HUDEP-2 (cell line): ENCODE data around the gene CAMK1D.
A peak's percentile ranks its signal among the peaks of the same experiment; 100 is the strongest.

Source experiments
- DNase-seq, 76 experiments: peaks; one replicate each; lab custom pipeline; 2025; ENCODE audit not compliant: unreplicated experiment in 76 of 76; lab: John Stamatoyannopoulos, UW

The CAMK1D gene

DNA sequence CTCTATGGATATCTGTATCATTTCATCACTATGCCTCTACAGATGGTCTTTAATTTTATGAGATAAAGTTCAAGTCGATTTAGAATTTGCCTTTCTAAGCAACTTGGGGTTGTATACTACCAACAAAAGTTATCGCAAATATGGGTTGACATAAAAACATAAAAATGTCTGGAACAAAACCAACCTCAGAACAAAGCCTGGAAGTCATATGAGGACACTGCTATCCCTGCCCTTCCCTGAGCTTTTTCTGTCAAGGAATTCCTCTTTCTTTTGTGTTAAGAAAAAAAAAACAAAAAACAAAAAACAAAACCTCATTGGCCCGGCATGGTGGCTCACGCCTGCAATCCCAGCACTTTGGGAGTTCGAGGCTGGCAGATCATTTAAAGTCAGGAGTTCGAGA is 319.3 kb downstream of the CAMK1D start:
- DNase-seq: no peak

DNA sequence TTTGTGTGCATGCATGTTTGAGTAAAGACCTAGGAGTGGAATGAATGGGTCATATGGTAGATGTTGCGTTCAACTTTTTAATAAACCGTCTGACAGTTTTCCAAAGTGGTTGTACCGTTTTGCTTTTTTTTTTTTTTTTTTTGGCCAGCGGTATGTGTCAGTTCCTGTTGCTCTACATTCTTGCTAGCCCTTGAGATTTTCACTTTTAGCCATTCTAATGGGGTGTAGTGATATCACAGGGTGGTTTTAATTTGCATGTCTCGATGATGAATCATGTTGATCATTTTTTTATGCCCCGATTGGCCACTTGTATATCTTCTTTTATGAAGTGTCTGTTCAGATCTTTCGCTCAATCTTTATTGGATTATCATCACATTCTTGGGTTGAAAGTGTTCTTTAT is 320.7 kb downstream of the CAMK1D start:
- no peak for DNase-seq

DNA sequence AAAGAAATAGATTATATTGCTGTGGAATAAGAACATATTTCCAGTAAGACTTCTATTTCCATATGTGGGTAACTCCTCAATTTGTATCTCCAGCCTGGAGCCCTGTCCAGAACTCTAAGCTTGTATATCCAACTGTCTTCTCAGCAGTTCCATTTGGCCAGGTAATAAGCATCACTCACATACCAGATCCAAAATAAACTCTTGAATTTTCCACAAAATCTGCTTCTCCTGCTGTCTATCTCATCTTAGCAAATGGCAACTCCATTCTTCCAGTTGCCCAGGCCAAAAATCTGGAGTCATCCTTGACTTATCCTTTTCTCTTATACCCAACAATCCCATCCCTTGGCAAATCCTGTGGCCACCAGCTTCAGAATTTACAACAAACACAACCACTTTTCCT is 325.8 kb downstream of the CAMK1D start:
- DNase-seq: no peak

DNA sequence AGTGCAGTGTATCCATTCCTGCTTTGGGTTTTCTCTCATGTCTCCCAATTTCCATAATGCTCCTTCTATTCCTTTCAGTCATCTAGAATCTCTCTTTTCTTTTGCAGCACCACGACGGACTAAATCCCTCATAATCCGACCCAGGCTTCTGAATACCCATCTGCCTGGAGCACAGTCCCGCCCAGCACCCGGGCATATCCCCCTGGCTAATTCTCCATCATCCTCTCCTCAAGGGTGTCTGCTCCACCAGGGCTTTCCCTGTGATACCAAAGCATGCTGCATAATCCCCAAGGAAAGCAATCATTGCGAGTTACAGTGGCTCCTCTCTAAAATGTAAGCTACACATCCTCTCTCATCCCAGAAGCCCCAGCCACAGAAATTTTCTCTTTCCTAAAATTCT is 330.3 kb downstream of the CAMK1D start:
- DNase-seq: no peak

DNA sequence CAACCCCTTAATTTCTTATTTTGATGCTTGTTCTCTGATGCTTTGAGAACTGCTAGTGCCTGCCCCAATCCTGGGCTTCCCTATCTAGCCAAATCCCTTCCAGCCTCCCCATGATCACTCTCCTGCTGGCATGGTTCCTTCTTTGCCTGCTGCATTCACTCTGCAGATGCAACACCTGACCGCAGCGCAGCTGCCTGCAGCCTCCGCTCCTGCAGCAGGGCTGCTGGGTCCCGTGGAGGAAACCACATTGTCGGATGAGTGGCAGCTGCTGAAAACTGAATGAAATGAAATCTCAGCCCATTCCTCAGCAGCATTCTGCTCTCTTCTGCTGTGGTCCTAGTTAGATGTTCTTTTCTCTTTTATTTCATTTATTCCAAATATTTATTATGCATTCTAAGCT is 331.9 kb downstream of the CAMK1D start:
- DNase-seq: no peak

DNA sequence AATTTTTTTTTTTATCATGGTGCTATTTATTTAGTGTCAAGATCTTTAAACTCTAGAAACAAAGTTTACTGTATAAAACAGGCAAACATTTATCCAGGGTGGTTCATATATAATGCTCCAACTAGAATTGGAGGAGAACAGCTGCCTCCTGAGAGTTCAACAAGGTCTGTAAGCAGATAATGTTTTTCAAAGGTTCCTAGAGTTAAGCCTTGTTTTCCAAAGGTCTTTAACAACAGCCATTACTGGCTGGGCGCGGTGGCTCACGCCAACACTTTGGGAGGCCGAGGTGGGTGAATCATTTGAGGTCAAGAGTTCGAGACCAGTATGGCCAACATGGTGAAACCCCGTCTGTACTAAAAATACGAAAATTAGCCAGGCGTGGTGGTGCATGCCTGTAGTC is 335.4 kb downstream of the CAMK1D start:
- DNase-seq: no peak

DNA sequence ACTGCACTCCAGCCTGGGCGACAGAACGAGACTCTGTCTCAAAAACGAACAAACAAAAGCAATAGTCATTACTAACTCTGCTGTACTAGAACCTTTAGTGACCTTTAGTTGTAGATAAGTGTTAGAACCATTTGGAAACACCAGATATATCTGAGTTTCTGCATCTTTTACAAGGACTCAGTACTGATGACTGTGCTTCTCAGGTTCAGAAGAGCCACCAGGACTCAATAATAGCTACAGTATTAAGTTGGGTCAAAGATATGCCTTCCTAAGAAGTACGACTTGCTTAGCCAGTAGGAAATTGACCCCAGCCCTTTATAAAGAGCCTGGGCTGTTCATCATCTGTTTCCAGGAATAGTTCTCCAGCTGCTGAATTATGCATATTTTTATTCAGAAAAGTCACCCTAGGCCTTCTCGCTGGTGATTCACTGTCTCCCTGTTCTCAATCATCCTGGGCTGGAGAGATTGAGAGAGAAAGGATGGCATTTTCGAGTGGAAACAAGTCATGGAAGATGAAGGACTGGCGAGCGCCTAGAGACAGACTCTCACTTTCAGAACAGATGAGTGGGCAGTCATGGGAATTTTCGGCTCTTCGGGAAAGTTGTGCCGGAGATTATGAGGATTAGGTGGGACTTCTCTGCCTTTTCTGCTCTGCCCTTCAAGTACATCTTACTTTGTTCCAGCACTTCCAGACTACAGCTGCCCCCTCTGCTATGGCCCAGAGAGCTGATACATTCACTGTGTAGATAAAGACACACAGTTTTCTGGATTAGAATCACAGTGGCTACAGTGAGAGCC is 336.1 kb downstream of the CAMK1D start:
- no peak for DNase-seq

DNA sequence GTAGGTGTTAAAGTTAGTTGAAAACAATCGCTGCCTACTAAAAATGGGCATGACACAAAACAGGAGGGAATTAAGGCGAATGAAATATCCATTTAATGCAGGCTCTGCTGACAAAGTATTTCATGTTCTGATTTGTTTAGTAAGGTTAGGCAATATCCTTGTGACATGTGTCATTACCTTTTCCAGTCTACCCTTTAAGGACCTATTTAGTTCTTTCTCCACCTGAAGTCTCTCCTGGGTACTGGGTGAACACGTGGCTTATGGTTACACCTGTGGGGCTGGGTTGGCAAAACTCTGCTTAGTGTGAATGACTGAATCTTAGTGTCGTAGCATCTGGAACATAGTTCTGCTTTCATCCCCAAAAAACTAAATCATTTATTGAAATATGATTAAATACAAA is 338.6 kb downstream of the CAMK1D start:
- no peak for DNase-seq

DNA sequence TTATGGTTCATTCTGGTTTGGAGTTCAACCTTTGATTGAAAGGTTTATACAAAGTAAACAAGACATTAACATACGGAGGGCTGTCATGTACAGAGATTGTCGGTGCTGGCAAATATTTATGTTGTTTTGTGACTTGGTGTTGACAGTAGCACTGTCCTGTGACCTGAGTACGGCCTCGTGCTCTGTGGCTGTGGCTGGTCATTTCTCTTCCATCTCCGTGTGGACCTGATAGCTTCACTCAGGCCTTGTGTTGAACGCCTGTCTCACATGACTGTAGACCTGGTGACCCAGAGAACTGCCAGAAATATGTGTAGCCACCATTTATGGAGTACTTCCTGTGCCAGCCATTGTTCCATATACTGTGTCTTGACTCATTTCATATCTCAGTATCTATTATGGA is 340.5 kb downstream of the CAMK1D start:
- DNase-seq: no peak

DNA sequence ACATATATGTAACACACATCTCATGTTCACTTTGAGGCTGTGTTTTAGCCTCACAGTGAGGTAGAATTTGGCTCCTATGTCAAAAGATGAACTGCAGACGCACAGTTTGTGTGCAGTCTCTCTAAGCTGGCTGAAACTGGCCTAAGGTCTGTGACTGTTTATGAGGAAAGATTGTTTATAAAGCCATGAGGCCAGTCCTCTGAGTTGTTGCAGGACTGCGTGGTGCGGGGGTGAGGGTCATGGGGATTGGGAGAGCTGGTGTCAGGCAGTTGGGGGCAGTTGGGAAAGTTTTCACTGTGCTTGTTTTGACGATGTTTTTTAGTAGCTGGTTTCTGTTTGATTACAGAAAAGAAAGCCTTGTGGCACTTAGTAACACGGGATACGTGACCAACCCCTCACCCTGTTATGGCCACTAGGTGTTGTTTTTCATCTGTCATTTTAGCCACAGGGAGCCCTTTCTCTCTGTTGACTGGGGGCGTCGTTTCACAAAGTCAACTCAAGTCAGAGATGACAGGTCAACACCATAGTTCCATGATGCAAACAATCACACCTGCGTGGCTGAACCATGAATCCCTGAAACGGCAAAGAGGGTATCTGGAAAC is 341.3 kb downstream of the CAMK1D start:
- no peak for DNase-seq

DNA sequence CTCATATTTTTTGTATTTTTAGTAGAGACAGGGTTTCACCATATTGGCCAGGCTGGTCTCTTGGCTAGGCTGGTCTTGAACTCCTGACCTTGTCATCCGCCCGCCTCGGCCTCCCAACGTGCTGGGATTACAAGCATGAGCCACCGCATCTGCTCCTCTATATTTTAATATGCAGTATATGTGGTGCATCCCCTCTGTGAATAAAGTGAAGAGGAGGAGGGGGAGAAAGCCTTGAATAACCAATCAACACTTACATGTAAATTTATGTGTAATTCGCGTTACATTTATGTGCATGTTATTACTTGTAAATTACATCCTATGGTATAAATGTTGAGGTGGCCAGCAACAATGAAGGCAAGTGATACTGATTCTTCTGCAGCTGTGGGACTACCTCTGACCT is 342.2 kb downstream of the CAMK1D start:
- no peak for DNase-seq

DNA sequence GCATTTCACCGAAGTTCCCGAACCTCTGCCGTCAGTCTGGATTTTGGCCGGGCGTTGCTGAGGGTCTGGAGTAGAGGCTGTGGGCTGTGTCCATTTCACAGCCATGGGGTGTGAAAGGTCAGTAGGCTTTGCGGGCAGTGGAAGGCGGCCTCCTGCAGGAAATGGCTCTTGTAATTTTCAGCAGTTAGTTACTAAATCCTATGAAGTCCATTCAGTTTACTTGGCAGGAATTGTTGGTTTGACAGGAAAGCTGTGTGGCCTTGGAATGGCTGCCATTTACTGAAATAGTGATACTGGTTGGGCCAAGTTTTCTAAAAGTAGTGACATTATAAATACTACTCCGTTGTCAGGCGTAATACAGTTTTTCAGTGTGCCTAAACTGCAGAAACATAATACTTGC is 348.4 kb downstream of the CAMK1D start:
- DNase-seq: no peak

DNA sequence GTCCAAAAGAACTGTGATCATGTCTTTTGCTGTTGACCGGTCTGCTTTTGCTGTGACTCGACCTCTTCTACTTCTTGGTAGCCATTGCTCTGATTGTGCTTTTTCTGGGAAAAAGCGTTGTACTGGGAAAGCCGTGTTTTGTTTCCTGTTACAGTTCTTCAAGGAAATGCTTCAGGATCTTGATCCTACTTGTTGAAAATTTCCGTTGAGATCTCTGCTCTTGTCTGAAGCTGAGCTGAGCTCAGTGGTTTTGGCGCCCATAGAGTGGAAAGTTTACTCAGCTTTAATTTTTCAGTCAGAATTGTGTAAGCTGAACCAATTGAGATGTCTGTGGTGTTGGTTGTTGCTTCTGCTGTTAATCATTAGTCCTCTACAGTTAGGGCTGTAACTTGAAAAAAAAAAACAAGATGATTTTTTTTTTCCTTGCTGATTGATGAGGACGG is 349.9 kb downstream of the CAMK1D start:
- no peak for DNase-seq

DNA sequence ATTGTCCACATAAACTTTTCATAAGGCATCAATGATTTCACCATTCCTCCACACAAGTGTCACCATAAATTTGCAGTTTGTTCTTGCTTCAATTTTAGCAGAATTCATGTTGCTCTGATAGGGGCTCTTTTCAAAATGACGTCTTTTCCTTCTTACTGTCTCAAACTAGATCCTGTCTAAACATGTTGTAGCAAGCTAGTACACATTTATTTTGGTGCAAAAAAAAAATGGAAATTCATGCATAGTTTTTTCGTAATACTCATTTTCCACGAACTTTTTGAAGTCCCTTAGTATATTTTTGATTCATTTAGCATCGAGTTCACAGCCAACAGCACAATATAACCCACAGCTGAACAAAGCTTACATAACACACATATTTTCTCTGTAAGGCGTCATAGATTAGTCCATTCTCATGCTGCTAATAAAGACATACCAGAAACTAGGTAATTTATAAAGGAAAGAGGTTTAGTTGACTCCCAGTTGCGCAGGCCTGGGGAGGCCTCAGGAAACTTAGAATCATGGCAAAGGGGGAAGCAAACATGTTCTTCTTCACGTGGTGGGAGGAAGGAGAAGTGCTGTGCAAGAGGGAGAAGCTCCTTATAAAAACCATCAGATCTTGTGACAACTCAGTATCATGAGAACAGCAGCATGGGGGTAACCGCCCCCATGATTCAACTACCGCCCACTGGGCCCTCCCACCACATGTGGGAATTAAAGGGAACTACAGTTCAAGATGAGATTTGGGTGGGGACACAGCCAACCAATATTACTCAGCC is 350.6 kb downstream of the CAMK1D start:
- DNase-seq: peak in 5 of 76 experiments; percentile 2 to 14 (median 6)

DNA sequence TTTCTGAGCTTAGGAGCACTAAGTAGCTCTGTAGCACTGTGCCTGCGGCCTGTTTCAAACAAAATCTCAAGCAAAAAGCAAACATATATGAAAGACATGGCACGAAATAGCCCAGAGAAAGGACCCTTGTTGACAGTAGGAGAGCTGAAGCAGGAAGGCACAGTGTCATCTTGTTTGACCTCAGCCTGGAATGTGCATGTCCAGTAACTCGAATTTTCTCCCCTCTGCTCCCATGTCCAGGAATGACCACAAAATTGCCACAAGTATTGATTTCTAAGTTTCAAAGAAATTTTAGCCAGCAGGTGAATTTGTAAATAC is 351.2 kb downstream of the CAMK1D start:
- DNase-seq: no peak

DNA sequence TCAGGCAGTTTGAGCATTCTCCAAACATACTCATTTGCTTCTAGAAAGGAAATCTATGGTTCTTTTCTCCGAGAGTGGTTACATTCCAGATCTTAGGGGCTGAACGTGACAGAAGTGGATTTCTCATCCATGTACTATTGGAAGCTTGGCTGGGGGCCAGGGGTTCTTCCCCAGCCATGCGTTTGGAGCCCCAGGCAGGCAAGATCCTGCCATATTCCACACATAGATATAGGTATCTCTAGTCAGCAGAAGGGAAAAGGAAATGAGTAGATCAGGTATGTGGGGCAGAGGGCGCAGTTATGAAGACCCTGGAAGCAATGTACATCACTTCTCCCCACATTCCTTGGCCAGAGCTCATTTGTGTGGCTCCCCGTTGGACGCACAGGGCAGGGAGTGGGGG is 352.3 kb downstream of the CAMK1D start:
- no peak for DNase-seq

DNA sequence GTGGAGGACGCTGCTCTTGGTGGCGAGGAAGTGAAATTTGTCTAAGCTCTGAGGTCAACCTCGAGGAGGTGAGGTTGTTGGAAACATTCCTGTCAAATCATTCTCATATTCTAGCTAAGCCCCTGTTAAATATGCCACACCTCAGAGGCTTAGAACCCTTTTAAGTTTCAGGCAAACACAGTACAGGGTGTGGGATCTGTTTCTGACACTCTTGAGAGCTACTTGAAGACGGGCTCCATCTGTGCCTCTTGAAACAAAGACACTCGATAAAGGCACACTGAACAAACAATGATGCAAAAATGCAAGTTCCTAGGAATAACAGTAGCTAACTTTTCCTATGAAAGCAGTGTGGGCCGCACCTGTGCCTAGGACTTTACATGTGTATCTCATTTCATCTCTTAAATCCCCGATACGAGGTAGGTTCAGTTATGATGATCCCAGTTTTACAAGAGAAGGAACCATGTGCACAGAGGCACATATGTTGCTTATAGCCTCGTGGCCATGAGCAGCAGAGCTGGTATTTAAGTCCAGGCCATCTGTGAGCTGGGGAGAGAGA is 352.9 kb downstream of the CAMK1D start:
- no peak for DNase-seq

DNA sequence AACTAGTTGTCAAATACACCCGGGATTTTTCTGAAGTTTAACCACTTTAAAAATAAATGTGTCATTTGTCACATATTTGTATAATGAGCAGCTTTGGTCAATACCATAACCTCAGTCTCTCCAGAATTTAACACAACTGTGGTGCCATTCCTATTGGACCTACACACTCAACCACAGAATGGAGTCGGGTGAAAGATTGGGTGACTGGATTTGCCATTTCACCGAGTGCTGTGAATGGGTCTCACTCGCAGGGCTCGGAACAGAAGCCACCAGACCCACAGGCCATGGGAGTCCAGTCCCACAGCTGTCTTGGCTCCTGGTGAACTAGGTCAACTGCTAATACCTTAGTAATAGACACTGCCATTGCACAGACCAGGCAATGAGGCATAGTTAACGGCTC is 353.8 kb downstream of the CAMK1D start:
- DNase-seq: no peak

DNA sequence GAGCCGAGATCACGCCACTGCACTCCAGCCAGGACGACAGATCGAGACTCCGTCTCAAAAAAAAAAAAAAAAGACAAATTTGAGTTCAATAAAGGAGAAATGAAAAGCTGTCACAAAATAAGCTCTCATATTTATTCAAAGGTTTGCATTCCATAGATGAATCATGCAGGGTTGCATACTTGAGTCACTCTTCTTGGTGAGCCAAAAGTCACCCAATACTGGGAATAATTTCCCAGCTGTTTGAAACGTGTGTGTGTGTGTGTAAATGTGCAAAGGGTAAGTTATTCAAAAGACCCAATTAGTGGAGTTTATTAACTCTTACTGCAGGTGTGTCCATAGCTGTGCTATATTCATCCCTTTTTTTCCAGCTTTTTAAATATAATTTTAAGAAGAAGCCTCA is 354.5 kb downstream of the CAMK1D start:
- no peak for DNase-seq

DNA sequence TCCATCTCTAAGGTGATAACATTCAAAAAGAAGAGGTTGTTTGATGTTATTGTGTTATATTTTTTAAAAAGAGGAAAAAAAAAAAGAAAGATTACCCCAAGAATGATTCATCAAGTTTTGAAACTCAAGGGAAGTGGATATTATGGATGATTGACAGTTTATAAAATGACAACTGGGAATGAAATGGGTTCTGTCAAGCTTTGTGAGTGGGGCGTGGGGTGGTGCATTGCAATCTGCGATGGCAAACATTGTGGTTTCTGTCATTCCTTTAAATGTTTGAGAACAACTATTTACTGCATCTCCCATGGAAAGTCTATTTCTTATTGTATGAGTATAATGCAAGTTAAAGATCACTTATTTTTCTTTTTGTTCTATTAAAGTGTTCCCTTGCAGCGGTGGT is 355.1 kb downstream of the CAMK1D start:
- no peak for DNase-seq

DNA sequence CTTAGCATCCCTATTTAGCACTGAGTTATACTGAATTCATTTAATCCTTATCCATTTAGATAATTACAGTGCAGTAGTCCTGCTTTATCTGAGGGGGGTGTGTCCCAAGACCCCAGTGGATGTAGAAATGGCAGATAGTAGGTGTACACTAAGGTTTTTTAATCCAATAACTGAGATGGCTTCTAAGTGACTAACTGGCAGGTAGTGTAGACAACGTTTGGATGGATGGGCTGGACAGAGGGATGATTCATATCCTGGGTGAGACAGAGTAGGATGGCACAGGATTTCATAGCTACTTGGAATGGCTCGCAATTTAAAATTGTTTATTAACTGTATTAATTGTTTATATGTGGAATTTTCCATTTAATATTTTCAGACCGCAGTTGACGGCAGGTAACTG is 356.6 kb downstream of the CAMK1D start:
- DNase-seq: no peak
